Measurements from ENCODE around the gene GPR171. TPM values are rescaled to one million over a fixed set of nuclear protein-coding genes. Genes with fewer than 3 reads are reported as not detected.
"Not testable (repeated sequence)": the region's sequence is repeated elsewhere in the genome, so short reads cannot be mapped to it uniquely, and the experiment has no call there.

The GPR171 gene
- 10 to 100 TPM; 70.7 to 74.0 TPM for total RNA-seq

- Mint-ChIP-seq H3K9me3 (no peaks in the 10 kb centered on the region), H3K27me3 (no peaks in the 10 kb centered on the region), H3K27ac (peak within 1 kb of the TSS; percentile 99), H3K4me1 (ENCODE audit: low read depth) (peaks cover 65% of the 10 kb centered on the region), H3K4me3 (peak within 1 kb of the TSS; percentile 86), H3K36me3 (peaks cover 46% of the 10 kb centered on the region)
- ChIA-PET POLR2A (interaction anchor here (1.0 to 5.1 kb wide), 11 partner anchors 10 to 1071 kb away, joined by 3 to 111 read pairs (median 7); partner anchors contain the start of genes P2RY14 and SIAH2), CTCF (interaction anchor here (0.7 to 4.4 kb wide), 4 partner anchors 13 to 440 kb away, joined by 3 to 43 read pairs (median 3); partner anchors contain the start of gene SIAH2)
- intact Hi-C loops (cut with micrococcal nuclease): loop anchor here (1.0 to 5.0 kb wide), 11 partner anchors 12 to 1959 kb away; partner anchors contain the start of genes GPR87, RAP2B and SELENOT
- DNase-seq: peak; percentile 84
Observed at GRCh38 chr3:151203051-151203420, at the start of gene GPR171. Gene GPR171, minus strand, starts transcription at chr3:151203216. Its CDS starts 3,830 bp downstream, at chr3:151199386.

- ChIA-PET CTCF (no interaction called here), POLR2A (no interaction called here)
- Mint-ChIP-seq H3K36me3 (no peaks in the 10 kb centered on the region), H3K4me3 (no peak overlapping the region), H3K4me1 (ENCODE audit: low read depth) (no peaks in the 10 kb centered on the region), H3K27ac (no peak overlapping the region), H3K27me3 (no peaks in the 10 kb centered on the region), H3K9me3 (peaks cover 5% of the 10 kb centered on the region)
- DNase-seq: no peak
- intact Hi-C loops (cut with micrococcal nuclease): no loop called here
Observed at GRCh38 chr3:151248772-151249337, 45.8 kb upstream of the GPR171 start.

- H3K4me3 Mint-ChIP-seq; H3K9me3 Mint-ChIP-seq; H3K4me1 Mint-ChIP-seq (ENCODE audit: low read depth); H3K36me3 Mint-ChIP-seq; H3K27ac Mint-ChIP-seq; POLR2A ChIA-PET; intact Hi-C loops (cut with micrococcal nuclease); CTCF ChIA-PET; H3K27me3 Mint-ChIP-seq; DNase-seq: not testable (repeated sequence)
Observed at GRCh38 chr3:151242006-151242405, 39.0 kb upstream of the GPR171 start.

GRCh38 chr3:151236736-151237135 lies 33.7 kb upstream of the GPR171 start:
- H3K4me3 Mint-ChIP-seq: no peak overlapping the region
- H3K9me3 Mint-ChIP-seq: no peaks in the 10 kb centered on the region
- CTCF ChIA-PET: no interaction called here
- no peaks in the 10 kb centered on the region for H3K27me3 Mint-ChIP-seq
- no peaks in the 10 kb centered on the region for H3K36me3 Mint-ChIP-seq
- POLR2A ChIA-PET: no interaction called here
- H3K27ac Mint-ChIP-seq: no peak overlapping the region
- no peaks in the 10 kb centered on the region for H3K4me1 Mint-ChIP-seq (ENCODE audit: low read depth)
- intact Hi-C loops (cut with micrococcal nuclease): no loop called here
- no peak for DNase-seq

GRCh38 chr3:151236316-151236715 lies 33.3 kb upstream of the GPR171 start:
- no peak for DNase-seq
- POLR2A ChIA-PET: no interaction called here
- Mint-ChIP-seq H3K9me3 (no peaks in the 10 kb centered on the region), H3K36me3 (no peaks in the 10 kb centered on the region), H3K27ac (no peak overlapping the region), H3K27me3 (no peaks in the 10 kb centered on the region), H3K4me3 (no peak overlapping the region), H3K4me1 (ENCODE audit: low read depth) (no peaks in the 10 kb centered on the region)
- CTCF ChIA-PET: no interaction called here
- intact Hi-C loops (cut with micrococcal nuclease): no loop called here

GRCh38 chr3:151234825-151235224 lies 31.8 kb upstream of the GPR171 start:
- no peak overlapping the region for H3K4me3 Mint-ChIP-seq
- no peaks in the 10 kb centered on the region for H3K27me3 Mint-ChIP-seq
- no peaks in the 10 kb centered on the region for H3K36me3 Mint-ChIP-seq
- CTCF ChIA-PET: interaction anchor here (0.8 to 2.1 kb wide), 5 partner anchors 19 to 79 kb away, joined by 3 to 10 read pairs (median 4); no protein-coding TSS in a partner anchor
- H3K9me3 Mint-ChIP-seq: no peaks in the 10 kb centered on the region
- POLR2A ChIA-PET: interaction anchor here (0.6 to 1.1 kb wide), 2 partner anchors 33 to 38 kb away, joined by 3 to 6 read pairs; no protein-coding TSS in a partner anchor
- H3K4me1 Mint-ChIP-seq (ENCODE audit: low read depth): peaks cover 11% of the 10 kb centered on the region
- DNase-seq: no peak
- no peak overlapping the region for H3K27ac Mint-ChIP-seq
- intact Hi-C loops (cut with micrococcal nuclease): no loop called here

- Mint-ChIP-seq H3K4me3 (no peak overlapping the region), H3K9me3 (no peaks in the 10 kb centered on the region), H3K27ac (no peak overlapping the region), H3K36me3 (no peaks in the 10 kb centered on the region), H3K4me1 (ENCODE audit: low read depth) (peaks cover 20% of the 10 kb centered on the region), H3K27me3 (no peaks in the 10 kb centered on the region)
- DNase-seq: no peak
- ChIA-PET POLR2A (no interaction called here), CTCF (interaction anchor here (1.4 to 1.5 kb wide), 3 partner anchors 50 to 95 kb away, joined by 3 to 7 read pairs (median 6); no protein-coding TSS in a partner anchor)
- intact Hi-C loops (cut with micrococcal nuclease): no loop called here
Observed at GRCh38 chr3:151232991-151233390, 30.0 kb upstream of the GPR171 start.

GRCh38 chr3:151232403-151232802 lies 29.4 kb upstream of the GPR171 start:
- H3K9me3 Mint-ChIP-seq; POLR2A ChIA-PET; DNase-seq; H3K36me3 Mint-ChIP-seq; H3K27ac Mint-ChIP-seq; intact Hi-C loops (cut with micrococcal nuclease); H3K27me3 Mint-ChIP-seq; H3K4me3 Mint-ChIP-seq: not testable (repeated sequence)
- CTCF ChIA-PET: interaction anchor here (1.5 kb wide), 2 partner anchors 50 to 52 kb away, joined by 6 to 7 read pairs; no protein-coding TSS in a partner anchor
- peaks cover 26% of the 10 kb centered on the region for H3K4me1 Mint-ChIP-seq (ENCODE audit: low read depth)

GRCh38 chr3:151230646-151231045 lies 27.6 kb upstream of the GPR171 start:
- ChIA-PET POLR2A (interaction anchor here (0.8 to 1.2 kb wide), 5 partner anchors 23 to 75 kb away, joined by 3 to 8 read pairs (median 3); partner anchors contain the start of gene P2RY14), CTCF (interaction anchor here (0.6 to 7.1 kb wide), 6 partner anchors 49 to 688 kb away, joined by 3 to 155 read pairs (median 8); partner anchors contain the start of gene P2RY14)
- intact Hi-C loops (cut with micrococcal nuclease): no loop called here
- no peaks in the 10 kb centered on the region for H3K9me3 Mint-ChIP-seq
- no peak overlapping the region for H3K4me3 Mint-ChIP-seq
- H3K36me3 Mint-ChIP-seq: no peaks in the 10 kb centered on the region
- no peaks in the 10 kb centered on the region for H3K27me3 Mint-ChIP-seq
- DNase-seq: no peak
- H3K4me1 Mint-ChIP-seq (ENCODE audit: low read depth): peaks cover 40% of the 10 kb centered on the region
- H3K27ac Mint-ChIP-seq: no peak overlapping the region

GRCh38 chr3:151228666-151229040 lies 25.6 kb upstream of the GPR171 start:
- DNase-seq: no peak
- peaks cover 52% of the 10 kb centered on the region for H3K4me1 Mint-ChIP-seq (ENCODE audit: low read depth)
- POLR2A ChIA-PET: no interaction called here
- CTCF ChIA-PET: interaction anchor here (0.8 to 7.1 kb wide), 34 partner anchors 9 to 690 kb away, joined by 3 to 155 read pairs (median 8); partner anchors contain the start of genes GPR87 and P2RY14
- no peaks in the 10 kb centered on the region for H3K36me3 Mint-ChIP-seq
- intact Hi-C loops (cut with micrococcal nuclease): loop anchor here (1.0 to 5.0 kb wide), 3 partner anchors 36 to 611 kb away; no protein-coding TSS in a partner anchor
- H3K27me3 Mint-ChIP-seq: no peaks in the 10 kb centered on the region
- no peaks in the 10 kb centered on the region for H3K9me3 Mint-ChIP-seq
- no peak overlapping the region for H3K4me3 Mint-ChIP-seq
- peak overlapping the region; percentile 42 for H3K27ac Mint-ChIP-seq

- H3K4me1 Mint-ChIP-seq (ENCODE audit: low read depth): peaks cover 52% of the 10 kb centered on the region
- ChIA-PET POLR2A (interaction anchor here (1.5 kb wide), 1 partner anchor 58 kb away, joined by 4 read pairs; no protein-coding TSS in a partner anchor), CTCF (interaction anchor here (0.6 to 7.1 kb wide), 35 partner anchors 9 to 691 kb away, joined by 3 to 155 read pairs (median 8); partner anchors contain the start of genes GPR87 and P2RY14)
- no peaks in the 10 kb centered on the region for H3K27me3 Mint-ChIP-seq
- no peaks in the 10 kb centered on the region for H3K9me3 Mint-ChIP-seq
- H3K27ac Mint-ChIP-seq: peak overlapping the region; percentile 42
- peak; percentile 87 for DNase-seq
- H3K4me3 Mint-ChIP-seq: no peak overlapping the region
- no peaks in the 10 kb centered on the region for H3K36me3 Mint-ChIP-seq
- intact Hi-C loops (cut with micrococcal nuclease): loop anchor here (1.0 to 5.0 kb wide), 12 partner anchors 19 to 690 kb away; partner anchors contain the start of gene P2RY14
Observed at GRCh38 chr3:151227807-151228665, 25.0 kb upstream of the GPR171 start.

Measured in activated CD4-positive, alpha-beta memory T cell treated with anti-CD3 and anti-CD28 coated beads for 36 hours (primary cell).